ENCODE results near the gene PRCC.

The PRCC gene

GRCh38 chr1:156844102-156844501 is 76.8 kb downstream of the PRCC start:
- no peak for DNase-seq (ENCODE audit: low read depth)

DNA sequence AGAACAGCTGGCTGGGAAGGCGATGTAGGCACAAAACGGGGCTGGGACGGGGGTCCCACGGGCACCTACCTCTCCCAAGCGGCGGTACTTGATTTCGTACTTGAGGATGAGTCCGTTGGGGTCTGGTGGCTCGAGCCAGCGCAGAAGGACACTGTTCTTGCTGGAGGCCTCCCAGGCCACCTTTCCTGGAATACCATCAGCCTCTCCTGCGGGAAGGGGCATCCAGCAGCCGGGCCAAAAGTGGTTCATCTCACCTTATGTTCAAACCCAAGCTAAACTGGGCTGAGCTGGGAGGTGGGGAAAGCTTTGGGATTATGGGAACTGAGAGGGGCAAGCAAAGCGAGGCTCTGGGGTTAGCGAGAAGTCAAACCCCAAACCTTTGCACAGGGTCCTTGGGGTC is 77.3 kb downstream of the PRCC start:
- DNase-seq (ENCODE audit: low read depth): no peak

GRCh38 chr1:156845055-156845952 is 78.0 kb downstream of the PRCC start:
- no peak for DNase-seq (ENCODE audit: low read depth)

- DNase-seq (ENCODE audit: low read depth): no peak
Observed at GRCh38 chr1:156845953-156846545, 78.7 kb downstream of the PRCC start.

DNA sequence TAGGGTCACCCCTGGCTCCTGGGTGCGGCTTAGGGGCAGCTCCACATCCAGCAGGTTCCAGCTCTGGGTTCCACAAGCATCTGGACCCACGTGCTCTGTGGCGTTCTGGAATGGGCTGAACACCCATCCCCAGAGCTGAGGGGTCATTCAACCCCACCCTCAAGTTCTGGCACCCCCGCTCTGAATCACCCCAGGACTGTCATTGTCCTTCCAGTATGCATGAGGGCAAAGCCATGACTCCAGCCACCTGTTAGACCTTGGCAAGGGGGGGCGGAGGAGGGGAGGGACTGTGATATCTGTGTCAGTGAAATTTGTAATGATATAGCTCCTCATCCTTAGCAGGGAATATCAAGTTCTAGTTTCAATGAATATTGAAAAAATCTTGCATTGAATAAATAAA is 79.3 kb downstream of the PRCC start:
- no peak for DNase-seq (ENCODE audit: low read depth)

GRCh38 chr1:156847591-156848460 is 80.5 kb downstream of the PRCC start:
- no peak for DNase-seq (ENCODE audit: low read depth)

DNA sequence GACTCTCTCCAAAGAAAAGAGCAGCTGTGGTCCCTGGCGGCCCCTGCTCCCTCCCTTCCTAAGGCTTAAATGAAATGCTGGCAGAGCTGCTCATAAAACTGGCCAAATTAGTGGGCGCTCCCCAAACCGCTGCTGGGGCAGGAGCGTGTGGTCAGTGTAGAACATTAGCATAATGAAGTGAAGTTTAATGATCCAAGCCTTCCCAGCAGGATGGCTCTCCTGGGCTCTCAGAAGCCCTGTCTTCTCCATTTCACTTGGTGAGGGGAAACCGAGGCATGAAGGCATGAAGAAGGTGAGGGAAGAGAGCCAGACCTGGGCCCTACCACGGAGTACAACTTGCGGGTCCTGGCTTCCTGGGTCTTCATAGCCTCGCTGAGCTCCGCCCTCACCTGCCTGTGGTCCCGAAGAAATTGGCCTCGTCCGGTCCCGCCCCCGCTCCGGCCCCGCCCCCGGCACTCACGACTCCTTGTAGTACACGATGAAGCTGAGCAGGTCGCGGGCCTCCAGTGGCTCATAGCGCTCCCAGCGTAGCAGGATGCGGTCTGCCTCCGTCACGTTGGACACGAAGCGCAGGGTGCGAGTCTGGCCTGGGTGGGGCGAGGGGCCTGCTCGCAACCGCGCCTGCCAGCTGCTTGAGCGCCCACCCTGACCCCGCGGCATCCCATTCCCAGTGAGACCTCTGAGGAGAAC is 81.3 kb downstream of the PRCC start:
- DNase-seq (ENCODE audit: low read depth): no peak

- DNase-seq (ENCODE audit: low read depth): no peak
Observed at GRCh38 chr1:156849151-156849496, 81.8 kb downstream of the PRCC start.

Data from stimulated activated CD4-positive, alpha-beta T cell treated with anti-CD3 and anti-CD28 coated beads, Interleukin-2, amount 100 ng/mL, for 4 hours (primary cell).